A673 (cell line): Measurements from ENCODE around the gene ANKS3.

Source experiments
- CTCF ChIP-seq: fragments of 300-800, 200-600 bp; sonication (generic); conservative IDR thresholded peaks from 2 replicates; pipeline ENCODE4 v1.5.1; 2017; ENCODE audit warnings: low read depth, mild to moderate bottlenecking, antibody characterized with exemption, low read length, moderate library complexity, mixed read lengths
- EZH2 ChIP-seq: fragments of 200-600 bp; sonication (generic); IDR thresholded peaks from 2 replicates; pipeline ENCODE4 v1.6.1; 2017; ENCODE audit warnings: borderline replicate concordance, low read depth, mild to moderate bottlenecking, mixed read lengths, antibody characterized with exemption, low read length; ENCODE audit not compliant: poor library complexity, severe bottlenecking

DNA sequence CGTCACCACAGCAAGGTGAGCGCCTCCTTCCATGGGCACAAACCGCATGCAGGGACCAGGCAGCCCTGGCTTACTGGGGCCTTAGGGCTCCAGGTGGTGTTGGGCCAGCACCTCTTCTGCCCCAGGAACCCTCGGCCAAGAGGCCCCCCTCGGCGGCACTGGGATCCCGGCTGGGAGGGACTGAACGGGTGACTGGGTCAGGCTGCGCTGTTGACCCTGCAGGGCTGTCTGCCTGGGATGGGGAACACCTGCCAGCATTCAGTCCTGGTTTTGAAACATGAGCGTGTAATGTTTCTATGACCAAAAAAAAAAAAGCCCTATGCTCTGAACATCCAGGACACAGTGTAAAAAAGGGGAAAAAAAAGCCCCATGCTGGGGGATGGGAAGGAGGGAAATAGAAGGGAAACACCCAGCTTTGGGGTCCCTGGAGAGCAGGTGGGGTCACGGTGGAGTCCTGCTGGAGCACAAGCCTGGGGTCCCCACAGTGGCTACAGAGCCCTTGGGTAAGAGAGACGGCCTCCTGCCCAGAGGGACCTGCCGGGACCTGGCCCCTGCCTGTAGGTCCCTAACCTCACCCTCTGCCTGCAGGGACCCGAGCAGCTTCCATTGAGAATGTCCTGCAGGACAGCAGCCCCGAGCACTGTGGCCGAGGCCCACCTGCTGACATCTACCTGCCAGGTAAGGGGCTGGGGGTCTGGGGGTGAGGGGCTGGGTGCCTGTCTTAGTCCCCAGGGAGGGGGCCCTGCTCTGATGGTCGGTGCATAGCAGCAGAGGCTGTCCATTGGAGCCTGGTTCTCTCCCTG is 50.6 kb downstream of the ANKS3 start:
- TF ChIP-seq CTCF (no peak), EZH2 (no peak)
